H1 (cell line): ENCODE measurements around the gene HACD3. TPM values are rescaled to one million over a fixed set of nuclear protein-coding genes. Genes with fewer than 3 reads are reported as not detected.

Source experiments
- BACH1 ChIP-seq: IDR thresholded peaks from 2 replicates; pipeline ENCODE4 v1.6.1; 2012; ENCODE audit warnings: low read length, improper control_type of control experiment
- CHD1 ChIP-seq: IDR thresholded peaks from 2 replicates; pipeline ENCODE4 v1.6.1; 2012; ENCODE audit warnings: low read depth, low read length, improper control_type of control experiment
- GTF2F1 ChIP-seq: IDR thresholded peaks from 2 replicates; pipeline ENCODE4 v1.6.1; 2012; ENCODE audit warnings: low read depth, low read length, improper control_type of control experiment, borderline replicate concordance
- JUN ChIP-seq: IDR thresholded peaks from 2 replicates; pipeline ENCODE4 v1.6.1; 2011; ENCODE audit warnings: low read depth, mild to moderate bottlenecking, improper control_type of control experiment, low read length
- JUND ChIP-seq: IDR thresholded peaks from 2 replicates; pipeline ENCODE4 v1.6.1; 2011; ENCODE audit warnings: mild to moderate bottlenecking, improper control_type of control experiment, low read length
- SIN3A ChIP-seq, 2 experiments: IDR thresholded peaks in 1 of 2; conservative IDR thresholded peaks in 1 of 2; 2 replicates each; pipeline ENCODE4 v1.6.1; 2011 to 2012; ENCODE audit warnings: low read length in 2 of 2, improper control_type of control experiment in 1 of 2, low read depth in 1 of 2, mild to moderate bottlenecking in 1 of 2
- polyA plus RNA-seq, 7 experiments: library from polyadenylated mRNA; depleted of rRNA in 3 of 7; stranded (reverse) in 5 of 7; unstranded in 2 of 7; fragments of >200 nt in 5 of 7; fragments of 200-250 nt in 2 of 7; gene quantifications; 1 replicate in 5 of 7; 2 replicates in 1 of 7; 4 replicates in 1 of 7; pipeline versions ENCODE4 v1.2.1 to v1.2.3, GENCODE V29; 2011 to 2013; ENCODE audit warnings: missing spikeins in 2 of 7, mixed read lengths in 2 of 7
- total RNA-seq: library from RNA; stranded (reverse); fragmentation: NEBNext Ultra II Directional; extraction: Animal tissue kit (Norgen Biotek cat#: 25700); gene quantifications from 2 replicates; pipeline ENCODE4 v1.2.1, GENCODE V29; 2021
- TF ChIP-seq, protein P1 (sequence below): IDR thresholded peaks from 2 replicates; pipeline ENCODE4 v1.6.1; 2011; ENCODE audit warnings: low read depth, mild to moderate bottlenecking, low read length; ENCODE audit not compliant: insufficient read depth
- TF ChIP-seq, protein P2 (sequence below): fragments of 300-600 bp; sonication (generic); IDR thresholded peaks from 2 replicates; pipeline ENCODE4 v1.7.1; 2012; ENCODE audit warnings: low read length, moderate library complexity, mild to moderate bottlenecking, inconsistent platforms; ENCODE audit not compliant: insufficient replicate concordance

HACD3 gene
- total and polyA plus RNA-seq, 2 of the 8 experiments (the other 6 are each of a cell fraction or from before 2014, with no cell fraction given) = 78.8 to 120 TPM

GRCh38 chr15:65540314-65540713, 10.1 kb downstream of the HACD3 start (continued):
- TF ChIP-seq, protein P1, sequence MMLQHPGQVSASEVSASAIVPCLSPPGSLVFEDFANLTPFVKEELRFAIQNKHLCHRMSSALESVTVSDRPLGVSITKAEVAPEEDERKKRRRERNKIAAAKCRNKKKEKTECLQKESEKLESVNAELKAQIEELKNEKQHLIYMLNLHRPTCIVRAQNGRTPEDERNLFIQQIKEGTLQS = no peak
- TF ChIP-seq BACH1 (no peak), JUN (no peak), CHD1 (no peak), SIN3A (conservative IDR thresholded peaks at IDR 0.05 in 1 of 2, IDR thresholded peaks at IDR 0.05 in 1 of 2; ENCODE audit: low read depth in 1 of 2, low read length in 2 of 2) (no peak), GTF2F1 (no peak), JUND (no peak)
- TF ChIP-seq, protein P2, sequence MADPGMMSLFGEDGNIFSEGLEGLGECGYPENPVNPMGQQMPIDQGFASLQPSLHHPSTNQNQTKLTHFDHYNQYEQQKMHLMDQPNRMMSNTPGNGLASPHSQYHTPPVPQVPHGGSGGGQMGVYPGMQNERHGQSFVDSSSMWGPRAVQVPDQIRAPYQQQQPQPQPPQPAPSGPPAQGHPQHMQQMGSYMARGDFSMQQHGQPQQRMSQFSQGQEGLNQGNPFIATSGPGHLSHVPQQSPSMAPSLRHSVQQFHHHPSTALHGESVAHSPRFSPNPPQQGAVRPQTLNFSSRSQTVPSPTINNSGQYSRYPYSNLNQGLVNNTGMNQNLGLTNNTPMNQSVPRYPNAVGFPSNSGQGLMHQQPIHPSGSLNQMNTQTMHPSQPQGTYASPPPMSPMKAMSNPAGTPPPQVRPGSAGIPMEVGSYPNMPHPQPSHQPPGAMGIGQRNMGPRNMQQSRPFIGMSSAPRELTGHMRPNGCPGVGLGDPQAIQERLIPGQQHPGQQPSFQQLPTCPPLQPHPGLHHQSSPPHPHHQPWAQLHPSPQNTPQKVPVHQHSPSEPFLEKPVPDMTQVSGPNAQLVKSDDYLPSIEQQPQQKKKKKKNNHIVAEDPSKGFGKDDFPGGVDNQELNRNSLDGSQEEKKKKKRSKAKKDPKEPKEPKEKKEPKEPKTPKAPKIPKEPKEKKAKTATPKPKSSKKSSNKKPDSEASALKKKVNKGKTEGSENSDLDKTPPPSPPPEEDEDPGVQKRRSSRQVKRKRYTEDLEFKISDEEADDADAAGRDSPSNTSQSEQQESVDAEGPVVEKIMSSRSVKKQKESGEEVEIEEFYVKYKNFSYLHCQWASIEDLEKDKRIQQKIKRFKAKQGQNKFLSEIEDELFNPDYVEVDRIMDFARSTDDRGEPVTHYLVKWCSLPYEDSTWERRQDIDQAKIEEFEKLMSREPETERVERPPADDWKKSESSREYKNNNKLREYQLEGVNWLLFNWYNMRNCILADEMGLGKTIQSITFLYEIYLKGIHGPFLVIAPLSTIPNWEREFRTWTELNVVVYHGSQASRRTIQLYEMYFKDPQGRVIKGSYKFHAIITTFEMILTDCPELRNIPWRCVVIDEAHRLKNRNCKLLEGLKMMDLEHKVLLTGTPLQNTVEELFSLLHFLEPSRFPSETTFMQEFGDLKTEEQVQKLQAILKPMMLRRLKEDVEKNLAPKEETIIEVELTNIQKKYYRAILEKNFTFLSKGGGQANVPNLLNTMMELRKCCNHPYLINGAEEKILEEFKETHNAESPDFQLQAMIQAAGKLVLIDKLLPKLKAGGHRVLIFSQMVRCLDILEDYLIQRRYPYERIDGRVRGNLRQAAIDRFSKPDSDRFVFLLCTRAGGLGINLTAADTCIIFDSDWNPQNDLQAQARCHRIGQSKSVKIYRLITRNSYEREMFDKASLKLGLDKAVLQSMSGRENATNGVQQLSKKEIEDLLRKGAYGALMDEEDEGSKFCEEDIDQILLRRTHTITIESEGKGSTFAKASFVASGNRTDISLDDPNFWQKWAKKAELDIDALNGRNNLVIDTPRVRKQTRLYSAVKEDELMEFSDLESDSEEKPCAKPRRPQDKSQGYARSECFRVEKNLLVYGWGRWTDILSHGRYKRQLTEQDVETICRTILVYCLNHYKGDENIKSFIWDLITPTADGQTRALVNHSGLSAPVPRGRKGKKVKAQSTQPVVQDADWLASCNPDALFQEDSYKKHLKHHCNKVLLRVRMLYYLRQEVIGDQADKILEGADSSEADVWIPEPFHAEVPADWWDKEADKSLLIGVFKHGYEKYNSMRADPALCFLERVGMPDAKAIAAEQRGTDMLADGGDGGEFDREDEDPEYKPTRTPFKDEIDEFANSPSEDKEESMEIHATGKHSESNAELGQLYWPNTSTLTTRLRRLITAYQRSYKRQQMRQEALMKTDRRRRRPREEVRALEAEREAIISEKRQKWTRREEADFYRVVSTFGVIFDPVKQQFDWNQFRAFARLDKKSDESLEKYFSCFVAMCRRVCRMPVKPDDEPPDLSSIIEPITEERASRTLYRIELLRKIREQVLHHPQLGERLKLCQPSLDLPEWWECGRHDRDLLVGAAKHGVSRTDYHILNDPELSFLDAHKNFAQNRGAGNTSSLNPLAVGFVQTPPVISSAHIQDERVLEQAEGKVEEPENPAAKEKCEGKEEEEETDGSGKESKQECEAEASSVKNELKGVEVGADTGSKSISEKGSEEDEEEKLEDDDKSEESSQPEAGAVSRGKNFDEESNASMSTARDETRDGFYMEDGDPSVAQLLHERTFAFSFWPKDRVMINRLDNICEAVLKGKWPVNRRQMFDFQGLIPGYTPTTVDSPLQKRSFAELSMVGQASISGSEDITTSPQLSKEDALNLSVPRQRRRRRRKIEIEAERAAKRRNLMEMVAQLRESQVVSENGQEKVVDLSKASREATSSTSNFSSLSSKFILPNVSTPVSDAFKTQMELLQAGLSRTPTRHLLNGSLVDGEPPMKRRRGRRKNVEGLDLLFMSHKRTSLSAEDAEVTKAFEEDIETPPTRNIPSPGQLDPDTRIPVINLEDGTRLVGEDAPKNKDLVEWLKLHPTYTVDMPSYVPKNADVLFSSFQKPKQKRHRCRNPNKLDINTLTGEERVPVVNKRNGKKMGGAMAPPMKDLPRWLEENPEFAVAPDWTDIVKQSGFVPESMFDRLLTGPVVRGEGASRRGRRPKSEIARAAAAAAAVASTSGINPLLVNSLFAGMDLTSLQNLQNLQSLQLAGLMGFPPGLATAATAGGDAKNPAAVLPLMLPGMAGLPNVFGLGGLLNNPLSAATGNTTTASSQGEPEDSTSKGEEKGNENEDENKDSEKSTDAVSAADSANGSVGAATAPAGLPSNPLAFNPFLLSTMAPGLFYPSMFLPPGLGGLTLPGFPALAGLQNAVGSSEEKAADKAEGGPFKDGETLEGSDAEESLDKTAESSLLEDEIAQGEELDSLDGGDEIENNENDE = no peak
- TF ChIP-seq, all 59 proteins: peak for 0
